GM18517 (cell line): ENCODE data around the gene AMMECR1L.
"Not testable (repeated sequence)": the region's sequence is repeated elsewhere in the genome, so short reads cannot be mapped to it uniquely, and the experiment has no call there.

Experiments
- ATAC-seq: cut with Tn5 transposase; IDR thresholded peaks from one replicate; pipeline ENCODE4 v1.9.1; 2021; ENCODE audit warnings: mild to moderate bottlenecking, moderate library complexity; ENCODE audit not compliant: unreplicated experiment

Gene AMMECR1L

DNA sequence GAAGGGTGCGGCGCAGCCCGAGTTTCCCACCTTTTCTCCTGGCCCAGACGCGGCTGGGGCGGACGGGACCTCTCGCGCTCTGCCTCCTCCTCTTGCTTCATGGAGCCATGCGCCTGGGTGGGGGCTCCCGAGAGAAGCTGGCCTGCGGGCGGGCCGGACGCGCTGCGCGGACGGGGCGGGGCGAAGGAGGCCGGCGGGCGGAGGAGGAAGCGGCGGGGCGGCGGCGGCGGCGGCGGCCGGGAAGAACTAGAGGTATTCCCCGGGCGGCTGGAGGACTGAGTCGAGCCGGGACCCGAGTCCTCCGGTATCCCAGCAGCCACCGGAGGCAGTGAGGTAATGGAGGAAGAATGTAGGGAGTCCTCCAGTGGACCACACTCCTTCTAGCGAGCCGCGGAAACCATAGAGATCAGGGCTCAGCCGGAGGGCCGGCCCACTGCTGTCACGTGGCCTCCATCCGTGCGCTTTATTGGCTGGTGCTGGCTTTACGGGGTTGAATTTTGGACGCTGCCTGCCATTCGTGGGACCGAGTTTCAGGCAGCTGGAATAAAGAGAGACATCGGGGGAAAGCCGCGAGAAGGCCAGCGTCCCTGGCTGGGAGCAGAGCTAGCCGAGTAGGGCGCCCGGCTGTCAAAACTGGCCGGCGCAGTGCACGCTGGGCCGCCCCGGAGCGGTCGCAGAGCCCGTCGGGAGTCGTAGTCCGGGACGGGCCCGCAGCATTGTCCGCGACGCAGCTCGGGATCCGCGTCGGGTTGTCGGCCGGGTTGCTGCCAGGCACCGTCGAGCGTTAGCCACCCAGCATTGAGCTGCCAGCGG lies at the start of gene AMMECR1L:
TSS of gene AMMECR1L (minus strand) at position 177 of the 813 bp plus-strand sequence. CDS start 11,722 bp downstream, outside the sequence.
- ATAC-seq = peak; percentile 95

DNA sequence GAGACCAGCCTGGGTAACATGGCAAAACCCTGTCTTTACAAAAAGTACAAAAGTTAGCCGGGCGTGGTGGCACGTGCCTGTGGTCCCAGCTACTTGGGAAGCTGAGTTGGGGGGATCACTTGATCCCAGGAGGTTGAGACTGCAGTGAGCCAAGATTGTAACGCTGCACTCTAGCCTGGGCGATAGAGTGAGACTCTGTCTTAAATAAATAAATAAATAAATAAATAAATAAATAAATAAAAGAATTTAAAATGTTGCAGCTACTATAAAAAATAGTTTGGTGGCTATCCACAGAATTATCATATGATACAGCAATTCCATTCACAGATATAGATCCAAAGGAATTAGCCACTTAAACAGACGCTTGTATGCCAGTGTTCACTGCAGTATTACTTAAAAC lies 49.6 kb upstream of the AMMECR1L start:
- no peak for ATAC-seq

DNA sequence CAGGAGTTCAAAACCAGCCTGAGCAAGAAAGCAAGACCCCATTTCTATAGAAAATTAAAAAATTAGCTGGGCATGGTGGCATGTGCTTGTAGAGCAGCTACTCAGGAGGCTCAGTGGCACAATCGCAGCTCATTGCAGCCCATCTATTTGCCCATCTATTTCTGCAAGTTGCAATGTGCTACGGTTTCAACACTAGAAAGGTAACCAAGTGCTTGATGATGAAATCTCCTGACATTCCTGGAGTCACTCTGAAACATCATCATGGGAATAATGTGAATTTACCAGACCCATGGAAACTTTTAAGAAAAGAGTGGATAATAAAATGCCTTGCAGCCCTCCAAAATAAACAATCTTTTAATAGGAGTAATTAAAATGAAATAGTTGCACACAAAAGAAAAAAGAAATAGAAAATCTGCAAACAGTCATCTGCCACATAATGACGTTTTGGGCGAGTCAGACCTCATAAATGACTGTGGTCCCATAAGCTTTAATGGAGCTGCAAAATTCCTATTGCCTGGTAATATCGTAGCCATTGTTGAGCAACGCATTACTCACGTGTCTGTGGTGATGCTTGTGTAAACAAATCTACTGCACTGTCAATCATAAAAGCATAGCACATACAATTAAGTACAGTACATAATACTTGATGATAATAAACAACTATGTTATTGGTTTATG lies 46.6 kb upstream of the AMMECR1L start:
- no peak for ATAC-seq

DNA sequence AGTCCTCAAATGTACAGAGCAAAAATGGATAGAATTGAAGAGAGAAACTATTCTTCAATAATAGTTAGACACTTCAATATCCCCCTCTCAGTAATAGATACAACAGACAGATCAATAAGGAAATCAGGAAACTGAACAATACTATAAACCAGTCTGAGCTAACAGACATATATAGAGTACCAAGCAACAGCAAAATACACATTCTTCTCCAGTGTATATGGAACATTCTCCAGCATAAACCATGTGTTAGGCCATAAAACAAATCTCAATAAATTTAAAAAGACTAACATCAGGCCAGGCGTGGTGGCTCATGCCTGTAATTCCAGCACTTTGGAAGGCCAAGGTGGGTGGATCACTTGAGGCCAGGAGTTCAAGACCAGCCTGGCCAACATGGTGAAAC lies 43.7 kb upstream of the AMMECR1L start:
- ATAC-seq = no peak

DNA sequence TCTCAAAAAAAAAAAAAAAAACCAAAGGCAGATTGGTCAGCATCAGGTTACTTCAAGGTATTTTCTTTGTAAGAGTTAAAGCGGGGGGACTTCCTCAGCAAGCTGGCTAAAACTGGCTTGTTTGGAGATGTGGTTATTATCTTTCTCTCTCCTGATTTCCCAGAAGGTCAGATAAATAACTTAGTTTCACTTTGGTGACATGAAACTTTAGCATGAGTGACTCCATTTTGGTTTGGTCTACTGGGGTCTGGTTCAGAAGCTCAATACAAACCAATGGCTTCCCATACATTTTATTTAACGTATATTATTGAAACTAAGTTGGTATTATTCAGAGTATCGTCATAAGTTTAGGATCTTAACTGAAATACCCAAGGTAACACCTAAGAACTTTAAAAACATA lies 41.6 kb upstream of the AMMECR1L start:
- no peak for ATAC-seq

DNA sequence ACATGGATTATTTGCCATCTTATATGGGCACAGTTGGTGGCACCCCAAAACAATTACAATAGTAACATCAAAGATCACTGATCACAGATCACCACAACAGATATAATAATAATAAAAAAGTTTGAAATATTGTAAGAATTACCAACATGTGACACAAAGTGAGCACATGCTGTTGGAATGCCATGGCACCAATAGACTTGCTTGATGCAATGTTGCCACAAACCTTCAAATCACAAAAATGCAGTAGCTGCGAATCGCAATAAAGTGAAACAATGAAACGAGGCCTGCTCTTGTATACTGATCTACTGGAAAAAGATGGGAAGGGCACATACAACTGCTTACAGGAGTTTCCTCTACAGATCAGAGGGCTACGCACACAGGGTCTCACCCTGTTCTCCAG lies 32.2 kb upstream of the AMMECR1L start:
- ATAC-seq = no peak

DNA sequence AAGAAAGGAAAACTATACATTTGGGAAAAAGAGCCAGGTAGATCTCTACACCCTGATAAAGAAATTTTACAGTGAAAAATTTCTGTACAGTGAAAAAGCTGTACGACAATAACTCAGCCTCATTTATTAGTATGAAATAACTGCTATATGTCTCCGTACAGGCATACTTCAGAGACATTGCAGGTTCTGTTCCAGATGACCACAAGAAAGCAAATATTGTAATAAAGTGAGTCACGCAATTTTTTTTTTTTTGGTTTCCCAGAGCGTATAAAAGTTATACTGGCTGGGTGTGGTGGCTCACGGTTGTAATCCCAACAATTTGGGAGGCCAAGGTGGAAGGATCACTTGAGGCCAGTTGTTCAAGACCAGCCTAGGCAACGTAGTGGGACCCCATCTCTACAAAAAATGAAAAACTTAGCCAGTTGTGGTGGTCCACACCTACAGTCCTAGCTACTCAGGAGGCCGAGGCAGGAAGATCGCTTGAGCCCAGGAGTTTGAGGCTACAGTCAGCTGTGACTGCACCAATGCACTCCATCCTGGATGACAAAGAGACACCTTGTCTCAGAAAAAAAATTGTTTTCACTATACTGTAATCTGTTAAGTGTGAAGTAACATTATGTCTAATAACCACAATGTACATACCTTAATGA lies 28.2 kb upstream of the AMMECR1L start:
- ATAC-seq = no peak

DNA sequence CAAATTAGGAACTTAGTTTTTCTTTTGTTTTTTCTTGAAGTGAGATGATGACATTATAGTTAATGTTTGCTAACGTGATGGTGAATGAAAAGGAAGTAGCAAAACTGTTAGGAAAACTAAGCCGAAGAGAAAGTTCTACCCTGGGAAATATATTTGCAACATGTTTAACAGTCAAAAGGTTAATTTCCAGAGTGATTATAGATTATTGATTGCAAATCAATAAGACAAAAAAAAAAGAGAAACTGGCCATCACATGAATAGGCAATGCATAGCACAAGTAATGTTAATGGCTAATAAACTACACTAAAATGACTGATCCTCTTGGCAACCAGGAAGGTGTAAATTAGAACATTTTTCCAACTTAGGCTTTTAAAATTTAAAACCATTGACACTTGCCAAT lies 26.0 kb upstream of the AMMECR1L start:
- ATAC-seq = no peak

DNA sequence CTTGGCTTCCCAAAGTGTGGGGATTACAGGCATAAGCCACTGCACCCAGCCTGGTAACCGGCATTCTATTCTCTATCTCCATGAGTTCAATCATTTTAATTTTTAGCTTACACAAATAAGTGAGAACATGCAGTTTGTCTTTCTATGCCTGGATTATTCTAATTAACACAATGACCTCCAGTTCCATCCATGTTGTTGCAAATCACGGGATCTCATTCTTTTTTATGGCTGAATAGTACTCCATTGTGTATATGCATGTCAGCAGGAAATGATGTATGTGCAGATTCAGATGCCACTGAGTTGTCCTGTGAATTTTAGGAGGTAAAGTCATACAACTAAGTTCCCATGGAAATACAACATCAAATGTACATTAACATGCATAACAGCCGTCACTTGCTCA lies 24.7 kb upstream of the AMMECR1L start:
- ATAC-seq = no peak

DNA sequence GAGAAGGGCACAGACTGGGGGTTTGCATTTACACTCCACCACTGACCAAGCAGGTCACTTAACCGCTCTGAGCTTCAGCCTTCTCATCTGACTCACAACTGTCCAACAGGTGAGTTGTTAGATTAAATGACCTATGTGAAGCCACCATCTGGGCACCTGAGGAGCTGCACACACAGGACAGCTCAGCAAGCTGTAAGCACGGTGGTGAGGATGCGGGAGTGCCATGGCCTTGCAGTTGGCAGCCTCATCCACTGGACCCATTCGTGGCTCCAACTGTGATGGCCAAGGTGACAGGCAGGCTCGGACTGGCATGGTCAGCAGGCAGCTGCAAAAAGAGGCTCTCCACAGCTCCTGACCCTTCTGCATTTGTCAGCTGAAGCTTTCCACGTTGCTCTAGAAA lies 23.3 kb upstream of the AMMECR1L start:
- no peak for ATAC-seq

DNA sequence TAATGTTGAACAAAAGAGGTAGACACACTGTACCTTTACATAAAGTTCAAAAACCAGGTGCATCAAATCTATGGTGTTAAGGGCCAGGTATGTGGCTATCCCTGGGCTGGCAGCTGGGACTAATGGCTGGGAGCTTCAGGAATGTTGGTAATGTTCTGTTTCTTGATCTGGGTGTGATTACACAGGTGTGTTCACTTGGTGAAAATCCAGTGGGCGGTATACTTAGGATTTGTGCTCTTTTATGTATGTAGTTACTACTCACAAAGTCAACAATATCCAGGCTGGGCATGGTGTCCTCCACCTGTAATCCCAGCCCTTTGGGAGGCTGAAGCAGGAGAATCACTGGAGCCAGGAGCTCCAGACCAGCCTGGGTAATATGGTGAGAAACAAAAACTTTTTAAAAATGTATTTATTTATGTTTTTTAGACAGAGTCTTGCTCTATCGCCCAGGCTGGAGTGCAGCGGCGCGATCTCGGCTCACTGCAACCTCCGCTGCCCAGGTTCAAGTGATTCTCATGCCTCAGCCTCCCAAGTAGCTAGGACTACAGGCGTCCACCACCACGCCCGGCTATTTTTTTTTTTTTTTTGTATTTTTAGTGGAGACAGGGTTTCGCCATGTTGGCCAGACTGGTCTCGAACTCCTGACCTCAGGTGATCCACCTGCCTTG lies 22.1 kb upstream of the AMMECR1L start:
- ATAC-seq = not testable (repeated sequence)

DNA sequence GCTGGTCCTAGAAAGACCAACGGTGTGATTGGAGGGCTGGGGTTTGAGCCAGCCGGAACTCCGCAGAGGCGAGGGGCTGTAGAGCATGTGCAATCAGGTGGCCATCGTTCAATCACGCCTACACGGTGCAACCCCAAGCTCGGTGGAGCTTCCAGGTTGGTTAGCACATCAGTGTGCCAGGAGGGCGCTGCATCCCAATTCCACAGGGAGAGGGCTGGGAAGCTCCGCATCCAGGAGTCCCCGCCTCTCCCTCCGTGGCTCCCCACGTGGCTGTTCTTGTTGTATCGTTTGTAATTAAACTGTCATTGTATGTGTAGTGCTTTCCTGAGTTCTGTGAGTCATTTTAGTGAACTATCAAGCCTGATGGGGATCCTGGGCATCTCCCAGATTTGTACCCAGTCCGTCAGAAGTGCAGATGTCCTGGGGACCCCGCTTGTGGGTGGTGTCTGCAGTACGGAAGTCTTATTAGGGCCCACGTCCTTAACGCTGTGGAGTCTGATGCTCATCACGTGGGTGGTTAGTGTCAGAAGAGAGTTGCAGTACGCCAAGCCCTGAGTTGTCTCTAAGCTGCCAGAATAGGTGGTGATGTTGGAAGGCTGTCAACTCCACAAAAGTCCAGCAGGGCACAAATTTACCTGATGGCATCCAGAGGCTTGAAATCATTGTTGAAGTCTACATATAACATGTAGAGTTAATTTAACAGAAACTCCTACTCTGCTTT lies 20.6 kb upstream of the AMMECR1L start:
- ATAC-seq = no peak

DNA sequence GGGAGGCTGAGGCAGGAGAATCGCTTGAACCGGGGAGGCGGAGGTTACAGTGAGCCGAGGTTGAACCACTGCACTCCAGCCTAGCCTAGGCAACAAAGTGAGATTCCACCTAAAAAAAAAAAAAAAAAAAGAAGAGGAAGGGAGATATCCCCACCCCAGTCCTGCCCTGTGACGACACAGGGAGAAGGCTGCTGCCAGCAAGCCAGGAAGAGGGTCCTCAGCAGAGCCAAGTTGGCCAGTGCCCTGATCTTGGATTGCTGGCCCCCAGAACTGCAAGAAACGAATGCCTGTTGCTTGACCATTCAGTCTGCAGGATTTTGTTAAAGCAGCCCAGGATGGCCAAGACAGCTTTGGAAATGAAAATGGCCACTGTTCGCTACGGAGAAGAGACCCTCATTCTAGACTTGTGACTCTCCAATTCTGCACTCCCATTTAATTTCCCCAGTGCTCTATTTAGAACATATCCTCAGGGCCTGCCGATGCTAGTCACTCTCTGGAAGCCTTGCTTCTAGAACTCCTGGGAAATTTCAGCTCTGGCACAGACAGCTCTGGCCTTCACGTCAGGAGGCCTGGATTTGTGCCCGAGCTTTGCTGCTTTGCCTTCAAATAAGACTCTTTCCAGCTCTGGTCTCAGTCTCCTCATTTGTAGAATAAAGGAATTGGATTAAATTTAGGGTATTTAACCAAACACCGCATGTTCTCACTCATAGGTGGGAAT lies 15.7 kb upstream of the AMMECR1L start:
- ATAC-seq = no peak

DNA sequence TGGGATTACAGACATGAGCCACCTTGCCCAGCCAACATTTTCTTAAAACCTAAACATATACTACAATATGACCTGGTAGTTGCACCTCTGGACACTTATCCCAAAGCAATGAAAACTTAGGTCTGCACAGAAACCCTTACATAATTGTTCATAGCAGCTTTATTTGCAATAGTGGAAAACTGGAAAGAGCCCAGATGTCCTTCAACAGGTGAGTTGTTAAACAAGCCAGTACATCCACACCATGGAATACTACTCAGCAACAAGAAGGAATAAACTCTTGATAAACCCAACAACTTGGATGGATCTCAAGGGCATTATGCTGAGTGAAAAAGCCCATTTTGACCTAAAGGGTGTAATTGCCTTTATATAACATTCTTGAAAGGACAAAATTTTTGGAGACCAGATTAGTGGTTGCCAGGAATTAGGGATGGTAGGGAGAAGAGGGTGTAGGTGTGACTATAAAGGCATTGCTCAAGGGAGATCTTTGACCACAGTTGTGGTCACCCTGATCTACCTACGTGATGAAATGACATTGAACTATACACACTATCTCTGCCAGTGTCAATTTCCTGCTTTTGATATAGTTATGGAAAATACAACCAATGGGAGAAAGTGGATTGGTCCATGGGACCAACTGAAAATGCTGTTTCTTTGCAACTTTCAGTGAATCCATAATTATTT lies 11.9 kb upstream of the AMMECR1L start:
- no peak for ATAC-seq

DNA sequence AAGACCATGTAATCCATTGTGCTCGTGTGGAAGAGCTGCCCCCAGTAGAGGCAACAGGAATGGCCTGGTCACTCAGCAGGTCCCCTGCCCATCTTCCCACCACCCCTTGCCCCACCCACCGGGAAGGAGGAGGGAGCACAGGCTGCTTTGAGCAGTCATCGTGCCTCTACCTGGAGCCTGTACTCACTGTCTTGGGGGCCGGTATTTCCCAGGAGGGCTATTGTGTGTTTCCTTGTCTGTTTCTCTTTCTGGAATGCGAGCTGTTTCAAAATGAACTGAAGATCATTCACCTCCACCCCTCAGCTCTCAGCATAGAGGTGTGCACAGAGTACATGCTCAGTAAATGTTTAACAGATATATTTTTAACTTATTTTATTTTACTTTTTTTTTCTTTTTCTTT lies 7.7 kb upstream of the AMMECR1L start:
- no peak for ATAC-seq

DNA sequence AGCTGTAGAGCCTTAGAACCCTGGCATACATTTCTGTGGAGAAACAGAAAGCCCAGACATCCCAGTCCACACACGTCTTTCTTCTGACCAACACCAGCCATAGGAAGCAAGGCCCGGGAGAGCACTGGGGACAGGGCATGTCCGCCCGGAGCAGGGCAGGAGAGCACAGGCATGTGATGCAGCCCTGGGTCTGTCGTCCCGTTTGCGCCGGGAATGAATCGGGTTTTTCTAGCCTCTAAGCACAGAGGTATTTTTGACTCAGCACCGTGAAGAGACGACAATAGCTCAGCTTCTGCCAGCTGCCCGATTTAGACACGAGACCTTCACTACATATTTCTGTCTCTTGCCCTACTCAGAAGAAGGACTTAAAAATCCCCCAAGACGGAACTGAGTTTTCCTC lies 7.3 kb upstream of the AMMECR1L start:
- ATAC-seq = no peak

DNA sequence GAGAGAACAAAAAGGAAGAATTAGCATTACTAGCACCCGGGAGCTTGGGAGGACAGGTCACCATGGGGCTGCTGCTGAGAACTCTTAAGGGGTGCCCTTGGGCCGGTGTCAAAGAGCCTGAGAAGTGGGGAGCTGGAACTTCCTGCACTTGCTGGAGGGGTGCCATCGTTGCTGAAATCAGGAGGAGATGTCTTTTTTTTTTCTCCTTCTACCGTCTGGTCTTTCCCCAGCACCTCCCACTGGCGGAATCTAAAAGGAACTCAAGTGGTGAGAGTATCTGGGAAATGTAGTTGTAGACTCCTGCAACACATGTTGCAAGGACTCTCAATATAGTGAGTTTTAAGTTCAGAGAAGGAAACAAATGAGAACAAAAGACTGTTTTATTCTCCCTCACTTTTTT lies 6.1 kb upstream of the AMMECR1L start:
- no peak for ATAC-seq

DNA sequence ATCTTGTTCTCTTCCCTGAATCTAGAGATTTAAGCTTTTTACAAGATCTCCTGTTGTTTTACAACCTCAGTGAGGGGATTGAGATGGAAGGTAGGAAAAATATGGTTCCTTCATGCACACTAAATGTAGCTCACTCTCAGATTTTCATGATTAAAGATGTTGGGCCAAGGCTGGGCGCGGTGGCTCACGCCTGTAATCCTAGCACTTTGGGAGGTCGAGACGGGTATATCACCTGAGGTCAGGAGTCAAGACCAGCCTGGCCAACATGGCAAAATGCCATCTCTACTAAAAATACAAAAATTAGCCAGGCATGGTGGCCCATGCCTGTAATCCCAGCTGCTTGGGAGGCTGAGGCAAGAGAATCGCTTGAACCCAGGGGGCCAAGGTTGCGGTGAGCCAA lies 5.0 kb upstream of the AMMECR1L start:
- not testable (repeated sequence) for ATAC-seq

DNA sequence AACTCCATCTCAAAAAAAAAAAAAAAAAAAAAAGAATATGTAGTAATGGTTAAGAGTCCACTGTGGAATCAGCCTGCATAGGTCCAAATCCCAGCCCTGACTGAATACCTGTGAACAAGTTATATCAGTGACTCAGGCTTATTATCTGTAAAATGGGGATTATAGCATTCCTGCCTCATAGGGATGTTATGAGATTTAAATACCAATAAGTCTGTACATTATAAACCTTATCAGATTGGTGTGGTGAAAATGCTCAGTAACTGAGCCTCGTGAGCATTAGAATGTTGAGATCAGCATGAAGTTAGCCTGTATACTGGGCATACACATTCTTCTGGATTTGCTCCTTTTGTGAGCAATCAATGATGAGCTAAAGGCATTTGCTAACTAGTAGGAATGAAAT lies 3.0 kb upstream of the AMMECR1L start:
- no peak for ATAC-seq

DNA sequence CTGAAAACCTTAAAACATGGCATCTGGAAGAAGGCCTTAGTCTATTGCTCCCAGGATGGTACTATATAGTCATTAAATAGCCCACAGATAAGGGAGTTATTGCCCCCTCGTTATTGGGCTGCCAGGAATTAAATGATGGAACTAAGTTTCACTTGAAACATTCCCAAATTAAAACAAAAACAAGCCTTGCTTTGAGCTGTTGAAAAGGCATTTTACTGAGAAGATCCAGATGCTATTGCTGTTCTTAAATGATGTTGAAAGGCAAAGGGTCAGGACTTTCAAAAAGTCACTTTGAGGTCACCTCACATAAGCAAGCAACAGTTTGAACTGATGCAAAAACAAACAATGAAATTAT lies 2.0 kb upstream of the AMMECR1L start:
- no peak for ATAC-seq
